OCI-LY7 (cell line): Measurements from ENCODE around the gene SPTAN1. TPM values are rescaled to one million over a fixed set of nuclear protein-coding genes. Genes with fewer than 3 reads are reported as not detected.

Source experiments
- BruUV-seq: library from RNA; stranded (reverse); fragments of 400-500 nt; replicated peaks from 2 replicates; lab custom pipeline; 2021; lab: Mats Ljungman, UMichigan
- CTCF ChIA-PET: fragments of 300-600 bp; sonication (Branson Sonifier 250); formaldehyde crosslinking; loops from one replicate; lab custom pipeline; 2022; ENCODE audit warnings: antibody characterized with exemption; ENCODE audit not compliant: unreplicated experiment; lab: Charles Lee
- POLR2A ChIA-PET: fragments of 300-600 bp; sonication (Branson Sonifier 250); formaldehyde crosslinking; loops from one replicate; lab custom pipeline; 2022; ENCODE audit warnings: antibody characterized with exemption; lab: Charles Lee
- DNase-seq: peaks from one replicate; pipeline ENCODE4 v3.0.0-alpha.2; 2015; ENCODE audit warnings: low spot score
- H2AFZ ChIP-seq: fragments of 200-600 bp; sonication (generic), shearing (Covaris generic); 2 replicates; pipeline ENCODE4 v1.6.1; 2014; ENCODE audit warnings: mild to moderate bottlenecking, antibody characterized with exemption, low read length, moderate library complexity
- H3K27ac ChIP-seq: fragments of 200-600 bp; sonication (generic); 2 replicates; pipeline ENCODE4 v1.5.1; 2014; ENCODE audit warnings: mixed run types, low read depth, mild to moderate bottlenecking, moderate library complexity, low read length, inconsistent platforms; ENCODE audit not compliant: poor library complexity, severe bottlenecking
- H3K36me3 ChIP-seq: fragments of 200-600 bp; sonication (generic); 2 replicates; pipeline ENCODE4 v1.6.1; 2014; ENCODE audit warnings: mild to moderate bottlenecking, antibody characterized with exemption, low read length, moderate library complexity, mixed read lengths; ENCODE audit not compliant: insufficient read depth
- H3K4me1 ChIP-seq: fragments of 200-600 bp; sonication (generic); 2 replicates; pipeline ENCODE4 v1.5.1; 2014; ENCODE audit warnings: mild to moderate bottlenecking, low read length; ENCODE audit not compliant: insufficient read depth, poor library complexity, severe bottlenecking
- H3K4me2 ChIP-seq: fragments of 200-600 bp; sonication (generic); 2 replicates; pipeline ENCODE4 v1.6.1; 2014; ENCODE audit warnings: mild to moderate bottlenecking, low read length
- H3K4me3 ChIP-seq: fragments of 200-600 bp; sonication (generic); 2 replicates; pipeline ENCODE4 v1.5.1; 2014; ENCODE audit warnings: mild to moderate bottlenecking, low read depth, low read length; ENCODE audit not compliant: poor library complexity, severe bottlenecking
- H3K79me2 ChIP-seq: fragments of 200-600 bp; sonication (generic); 2 replicates; pipeline ENCODE4 v1.6.1; 2016; ENCODE audit warnings: low read depth, mild to moderate bottlenecking, low read length, moderate library complexity, mixed read lengths; ENCODE audit not compliant: insufficient read depth
- H3K9me2 ChIP-seq: fragments of 200-600 bp; sonication (generic); 2 replicates; pipeline ENCODE4 v1.6.1; 2016; ENCODE audit warnings: mild to moderate bottlenecking, low read length, mixed read lengths; ENCODE audit not compliant: insufficient read depth
- H3K9me3 ChIP-seq: fragments of 200-600 bp; sonication (generic); 2 replicates; pipeline ENCODE4 v1.6.1; 2014; ENCODE audit warnings: mild to moderate bottlenecking, mixed run types, low read length, mixed read lengths
- H4K20me1 ChIP-seq: fragments of 200-600 bp; sonication (generic); 2 replicates; pipeline ENCODE4 v1.6.1; 2014; ENCODE audit warnings: mild to moderate bottlenecking, antibody characterized with exemption, low read length, moderate library complexity, mixed read lengths; ENCODE audit not compliant: insufficient read depth
- EZH2phosphoT487 ChIP-seq: fragments of 200-600 bp; sonication (generic); IDR thresholded peaks from 2 replicates; pipeline ENCODE4 v1.6.1; 2018; ENCODE audit warnings: low read depth, borderline replicate concordance, mild to moderate bottlenecking, mixed run types, antibody characterized with exemption, low read length, moderate library complexity, mixed read lengths
- intact Hi-C: fragments of 100-400 bp; cut with micrococcal nuclease; formaldehyde crosslinking; loops from one replicate; pipeline ENCODE4 v1.10.0; 2022; ENCODE audit not compliant: unreplicated experiment
- total RNA-seq, 2 experiments: library from RNA; depleted of rRNA in 1 of 2; stranded (reverse); fragments of >200 nt in 1 of 2; shearing (Covaris generic) in 1 of 2; gene quantifications; 2 replicates each; pipeline ENCODE4 v1.2.3, GENCODE V29; 2014 to 2022
- TF ChIP-seq, protein P1 (sequence below): fragments of 200-600 bp; sonication (generic); conservative IDR thresholded peaks from 2 replicates; pipeline ENCODE4 v1.5.1; 2014; ENCODE audit warnings: mild to moderate bottlenecking, antibody characterized with exemption, low read length, moderate library complexity, mixed read lengths

SPTAN1 gene
- total RNA-seq, 2 experiments from 2014 or later = 239 to 259 TPM

DNA sequence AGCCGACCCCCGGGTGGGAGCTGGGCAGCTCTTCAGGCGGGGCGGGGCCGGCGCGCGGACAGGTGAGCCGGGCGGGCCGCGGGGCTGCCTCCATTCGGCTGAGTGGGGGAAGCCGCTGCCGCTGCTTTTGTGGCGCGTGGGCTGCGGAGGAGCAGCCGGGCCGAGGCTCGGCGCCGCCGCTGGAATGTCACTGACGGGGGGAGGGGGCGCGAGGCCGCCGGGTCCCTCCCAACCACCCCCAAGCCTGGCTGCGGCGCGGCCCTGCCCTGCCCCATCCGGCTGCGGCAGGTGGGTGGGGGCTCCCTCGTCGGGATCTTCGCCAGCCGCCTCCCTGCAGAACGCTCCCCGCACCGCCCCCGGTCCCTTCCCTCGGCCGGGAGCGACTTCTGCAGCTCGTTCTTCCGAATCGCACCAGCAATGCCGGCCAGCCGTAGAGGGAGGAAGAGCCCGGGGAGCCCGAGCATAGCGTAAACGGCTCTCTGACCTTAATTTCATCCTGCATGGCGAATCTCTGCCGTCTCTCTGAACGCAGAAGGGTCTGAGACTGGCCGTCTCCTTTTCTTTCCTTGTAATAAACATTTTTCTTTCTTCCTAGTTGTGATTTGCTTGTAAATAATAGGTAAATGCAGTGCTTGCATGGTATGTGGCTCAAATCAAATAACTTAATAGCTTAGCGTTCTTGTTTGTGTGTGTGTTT lies 505 bp downstream of the SPTAN1 start:
- Histone ChIP-seq H3K36me3 (peaks cover 7% of the 10 kb centered on the region; the same call in 1 of the 2 replicates), H4K20me1 (peaks cover 18% of the 10 kb centered on the region; the same call in 1 of the 2 replicates), H3K27ac (peak overlapping the region; percentile 40), H3K4me1 (peaks cover 43% of the 10 kb centered on the region), H3K9me3 (no peaks in the 10 kb centered on the region), H3K79me2 (peaks cover 48% of the 10 kb centered on the region), H3K4me2 (peak overlapping the region; percentile 82), H3K4me3 (peak overlapping the region; percentile 87), H3K9me2 (no peaks in the 10 kb centered on the region), H2AFZ (peak overlapping the region; percentile 34)
- peak; percentile 68 for DNase-seq
- BruUV-seq = no TSS peak
- POLR2A ChIA-PET = interaction anchor here (0.5 to 1.9 kb wide), 7 partner anchors 9 to 318 kb away, joined by 3 to 10 read pairs (median 3); partner anchors contain the start of gene GLE1
- CTCF ChIA-PET = interaction anchor here (0.6 kb wide), 1 partner anchor 725 kb away, joined by 3 read pairs; no protein-coding TSS in a partner anchor
- intact Hi-C loops = loop anchor here (1.0 to 10.0 kb wide), 7 partner anchors 48 to 369 kb away; partner anchors contain the start of genes COQ4, ENDOG, PHYHD1 and SET
- TF ChIP-seq, protein P1, sequence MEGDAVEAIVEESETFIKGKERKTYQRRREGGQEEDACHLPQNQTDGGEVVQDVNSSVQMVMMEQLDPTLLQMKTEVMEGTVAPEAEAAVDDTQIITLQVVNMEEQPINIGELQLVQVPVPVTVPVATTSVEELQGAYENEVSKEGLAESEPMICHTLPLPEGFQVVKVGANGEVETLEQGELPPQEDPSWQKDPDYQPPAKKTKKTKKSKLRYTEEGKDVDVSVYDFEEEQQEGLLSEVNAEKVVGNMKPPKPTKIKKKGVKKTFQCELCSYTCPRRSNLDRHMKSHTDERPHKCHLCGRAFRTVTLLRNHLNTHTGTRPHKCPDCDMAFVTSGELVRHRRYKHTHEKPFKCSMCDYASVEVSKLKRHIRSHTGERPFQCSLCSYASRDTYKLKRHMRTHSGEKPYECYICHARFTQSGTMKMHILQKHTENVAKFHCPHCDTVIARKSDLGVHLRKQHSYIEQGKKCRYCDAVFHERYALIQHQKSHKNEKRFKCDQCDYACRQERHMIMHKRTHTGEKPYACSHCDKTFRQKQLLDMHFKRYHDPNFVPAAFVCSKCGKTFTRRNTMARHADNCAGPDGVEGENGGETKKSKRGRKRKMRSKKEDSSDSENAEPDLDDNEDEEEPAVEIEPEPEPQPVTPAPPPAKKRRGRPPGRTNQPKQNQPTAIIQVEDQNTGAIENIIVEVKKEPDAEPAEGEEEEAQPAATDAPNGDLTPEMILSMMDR = no peak
- no peak for TF ChIP-seq EZH2phosphoT487

DNA sequence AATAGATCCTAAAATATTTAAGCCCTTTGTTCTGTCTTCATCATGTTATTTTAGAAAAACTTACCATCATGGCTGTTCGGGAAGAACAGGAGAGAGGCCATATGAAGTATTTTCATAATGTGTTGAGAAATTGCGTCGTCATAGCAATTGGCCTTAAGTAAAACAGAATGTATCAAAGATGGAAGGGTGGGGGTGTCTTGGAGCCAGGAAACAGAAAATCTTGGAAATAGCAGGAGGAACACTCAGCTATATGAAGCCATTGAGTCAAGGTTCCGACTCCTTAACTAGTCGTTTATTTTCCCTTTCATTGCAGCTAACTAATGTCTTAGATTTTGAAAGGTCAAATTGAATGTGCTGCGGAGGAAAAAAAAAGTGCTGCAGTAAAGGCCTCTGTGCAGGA lies 1.3 kb downstream of the SPTAN1 start:
- H3K9me3 ChIP-seq = no peaks in the 10 kb centered on the region
- H2AFZ ChIP-seq = no peak overlapping the region
- DNase-seq = peak; percentile 23
- POLR2A ChIA-PET = interaction anchor here (0.6 to 1.9 kb wide), 5 partner anchors 10 to 130 kb away, joined by 3 to 10 read pairs (median 3); no protein-coding TSS in a partner anchor
- H3K4me3 ChIP-seq = peak overlapping the region; percentile 87
- intact Hi-C loops = loop anchor here (2.0 to 10.0 kb wide), 6 partner anchors 97 to 369 kb away; partner anchors contain the start of genes ENDOG, ODF2, PHYHD1 and SET
- H3K36me3 ChIP-seq = peaks cover 7% of the 10 kb centered on the region; the same call in 1 of the 2 replicates
- H3K4me1 ChIP-seq = peaks cover 49% of the 10 kb centered on the region
- CTCF ChIA-PET = no interaction called here
- H3K4me2 ChIP-seq = peak overlapping the region; percentile 82
- no TSS peak for BruUV-seq
- H4K20me1 ChIP-seq = peaks cover 24% of the 10 kb centered on the region; the same call in 1 of the 2 replicates
- no peaks in the 10 kb centered on the region for H3K9me2 ChIP-seq
- TF ChIP-seq, protein P1 = no peak
- no peak for TF ChIP-seq EZH2phosphoT487
- H3K79me2 ChIP-seq = peaks cover 57% of the 10 kb centered on the region
- peak overlapping the region; percentile 40 for H3K27ac ChIP-seq
